Heart left ventricle (tissue), 13 donors: Measurements from ENCODE around the gene WHRN.

Experiments
- CTCF ChIP-seq, 12 donors: fragments of 200-600 bp; sonication (generic) in 4 of 12; IDR thresholded peaks; one replicate each; pipeline versions ENCODE4 v1.5.0 to v1.8.0; 2018 to 2022; ENCODE audit warnings: antibody characterized with exemption in 12 of 12, mild to moderate bottlenecking in 5 of 12
- POLR2A ChIP-seq, 2 donors: fragments of 450-650 bp; IDR thresholded peaks; one replicate each; pipeline ENCODE4 v1.6.1; 2017; ENCODE audit warnings: antibody characterized with exemption in 2 of 2, mild to moderate bottlenecking in 2 of 2, moderate library complexity in 2 of 2
- donor health status: ischemic (EF 13 %, LVEDD 7.1; RV severe dilation, severe dysfunction).
- donor health status: DM: no; HTN: yes; CAD: no.
- donor health status: DM: no; HTN: no; CAD: no.
- donor health status: ischemic (EF 25% LVEDD 6.9; RV normal size, moderate dysfunction).
- donor health status: ischemic (EF 25% LVEDD 5.7; RV mildly dilated, moderate dysfunction).
- donor health status: ischemic (EF 35%, LVEDD 5.7; RV mildly dilated, moderate dysfunction).
- donor health status: nonischemic (EF 11% LVEDD 7.7; RV severe dilation, severe dysfunction).
- donor health status: DM: yes; HTN: yes; CAD: no.
- donor health status: PGD.
- donor health status: ischemic (EF 29% LVEDD 5.4; RV normal size, mild dysfunction).
- donor health status: nonischemic (EF 23%, LVEDD 6.1; RV moderate dilation, normal function).

- TF ChIP-seq CTCF (IDR thresholded peaks at IDR 0.05): no peak
- TF ChIP-seq POLR2A (IDR thresholded peaks at IDR 0.05): no peak
These were observed 93.1 kb downstream of the WHRN start for GRCh38 chr9:114412048-114412683.
